Neural progenitor cell (in vitro differentiated cells): ENCODE data around the gene VEZT. TPM values are rescaled to one million over a fixed set of nuclear protein-coding genes. Genes with fewer than 3 reads are reported as not detected.

Experiments
- DNase-seq: peaks from one replicate; pipeline ENCODE4 v3.0.0-alpha.2; 2016; ENCODE audit warnings: low spot score
- H2AFZ ChIP-seq: fragments of 200-600 bp; sonication (generic); replicated peaks from 2 replicates; pipeline ENCODE4 v1.6.1; 2016; ENCODE audit warnings: antibody characterized with exemption
- H3F3A ChIP-seq: fragments of 200-600 bp; sonication (generic); 2 replicates; pipeline ENCODE4 v1.6.1; 2016; ENCODE audit warnings: antibody characterized with exemption, low read depth
- H3K27ac ChIP-seq: fragments of 200-600 bp; sonication (generic); 2 replicates; pipeline ENCODE4 v1.5.1; 2016; ENCODE audit warnings: mild to moderate bottlenecking
- H3K27me3 ChIP-seq: fragments of 200-600 bp; sonication (generic); 2 replicates; pipeline ENCODE4 v1.6.1; 2016; ENCODE audit warnings: mild to moderate bottlenecking, moderate library complexity
- H3K36me3 ChIP-seq: fragments of 200-600 bp; sonication (generic); 2 replicates; pipeline ENCODE4 v1.5.1; 2016
- H3K4me1 ChIP-seq: fragments of 200-600 bp; sonication (generic); 2 replicates; pipeline ENCODE4 v1.6.1; 2016; ENCODE audit warnings: mixed run types
- H3K4me2 ChIP-seq: fragments of 200-600 bp; sonication (generic); 2 replicates; pipeline ENCODE4 v1.6.1; 2016
- H3K4me3 ChIP-seq: fragments of 200-600 bp; sonication (generic); 2 replicates; pipeline ENCODE4 v1.5.1; 2016
- H3K79me2 ChIP-seq: fragments of 200-600 bp; sonication (generic); 2 replicates; pipeline ENCODE4 v1.6.1; 2016; ENCODE audit warnings: low read depth
- H3K9ac ChIP-seq: fragments of 200-600 bp; sonication (generic); 2 replicates; pipeline ENCODE4 v1.6.1; 2016
- H3K9me3 ChIP-seq: fragments of 200-600 bp; sonication (generic); 2 replicates; pipeline ENCODE4 v1.5.1; 2016; ENCODE audit warnings: low read depth
- H4K20me1 ChIP-seq: fragments of 200-600 bp; sonication (generic); 2 replicates; pipeline ENCODE4 v1.6.1; 2016; ENCODE audit warnings: low read depth
- H3K27ac Mint-ChIP-seq: 3 replicates; pipeline ENCODE4 v1.8.0; 2021; ENCODE audit warnings: mixed read lengths
- H3K27me3 Mint-ChIP-seq: 2 replicates; pipeline ENCODE4 v1.8.0; 2022; ENCODE audit warnings: low read depth, mild to moderate bottlenecking, inconsistent platforms, moderate library complexity, mixed read lengths; ENCODE audit not compliant: insufficient read depth
- H3K36me3 Mint-ChIP-seq: 3 replicates; pipeline ENCODE4 v1.8.0; 2021; ENCODE audit warnings: mixed read lengths
- H3K4me1 Mint-ChIP-seq: 3 replicates; pipeline ENCODE4 v1.8.0; 2021; ENCODE audit warnings: mixed read lengths
- H3K4me3 Mint-ChIP-seq: 3 replicates; pipeline ENCODE4 v1.8.0; 2021; ENCODE audit warnings: mild to moderate bottlenecking, moderate library complexity, mixed read lengths
- H3K9me3 Mint-ChIP-seq: 3 replicates; pipeline ENCODE4 v1.8.0; 2020; ENCODE audit warnings: mixed read lengths
- EZH2 ChIP-seq: fragments of 200-600 bp; sonication (generic); IDR thresholded peaks from 2 replicates; pipeline ENCODE4 v1.6.1; 2017; ENCODE audit warnings: antibody characterized with exemption, mild to moderate bottlenecking, moderate library complexity
- EZH2phosphoT487 ChIP-seq: fragments of 200-600 bp; sonication (generic); IDR thresholded peaks from 2 replicates; pipeline ENCODE4 v1.6.1; 2017; ENCODE audit warnings: antibody characterized with exemption
- total RNA-seq: library from RNA; depleted of rRNA; stranded (reverse); fragments of >200 nt; gene quantifications from 2 replicates; pipeline ENCODE4 v1.2.3, GENCODE V29; 2015; ENCODE audit warnings: low replicate concordance
- TF ChIP-seq, protein P1 (sequence below): fragments of 200-600 bp; sonication (generic); IDR thresholded peaks from 2 replicates; pipeline ENCODE4 v1.5.1; 2017; ENCODE audit warnings: antibody characterized with exemption, mild to moderate bottlenecking

Gene VEZT
- total RNA-seq, 1 donor from 2014 or later = 126 TPM

DNA sequence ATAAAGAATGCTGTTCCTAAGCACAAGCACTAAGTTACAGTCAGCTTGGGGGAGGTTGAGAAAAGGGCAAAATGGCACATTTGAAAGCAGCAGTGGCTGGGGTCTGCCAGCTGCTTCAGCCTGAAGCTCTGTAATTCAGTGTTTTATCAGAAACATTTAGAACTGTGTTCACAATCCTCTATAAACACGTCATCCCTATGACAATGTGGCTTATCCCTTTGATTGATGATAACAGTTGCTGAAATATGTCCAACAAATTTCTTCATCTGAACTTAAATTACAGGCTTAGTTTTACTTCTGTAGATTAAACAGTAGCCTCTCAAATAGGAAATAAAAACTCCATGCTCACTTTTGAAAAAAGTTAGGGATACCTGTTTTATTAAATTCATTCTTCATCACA lies 108.8 kb downstream of the VEZT start:
- TF ChIP-seq EZH2phosphoT487 = no peak
- no peak for TF ChIP-seq EZH2
- TF ChIP-seq, protein P1, sequence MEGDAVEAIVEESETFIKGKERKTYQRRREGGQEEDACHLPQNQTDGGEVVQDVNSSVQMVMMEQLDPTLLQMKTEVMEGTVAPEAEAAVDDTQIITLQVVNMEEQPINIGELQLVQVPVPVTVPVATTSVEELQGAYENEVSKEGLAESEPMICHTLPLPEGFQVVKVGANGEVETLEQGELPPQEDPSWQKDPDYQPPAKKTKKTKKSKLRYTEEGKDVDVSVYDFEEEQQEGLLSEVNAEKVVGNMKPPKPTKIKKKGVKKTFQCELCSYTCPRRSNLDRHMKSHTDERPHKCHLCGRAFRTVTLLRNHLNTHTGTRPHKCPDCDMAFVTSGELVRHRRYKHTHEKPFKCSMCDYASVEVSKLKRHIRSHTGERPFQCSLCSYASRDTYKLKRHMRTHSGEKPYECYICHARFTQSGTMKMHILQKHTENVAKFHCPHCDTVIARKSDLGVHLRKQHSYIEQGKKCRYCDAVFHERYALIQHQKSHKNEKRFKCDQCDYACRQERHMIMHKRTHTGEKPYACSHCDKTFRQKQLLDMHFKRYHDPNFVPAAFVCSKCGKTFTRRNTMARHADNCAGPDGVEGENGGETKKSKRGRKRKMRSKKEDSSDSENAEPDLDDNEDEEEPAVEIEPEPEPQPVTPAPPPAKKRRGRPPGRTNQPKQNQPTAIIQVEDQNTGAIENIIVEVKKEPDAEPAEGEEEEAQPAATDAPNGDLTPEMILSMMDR = no peak
- no peak overlapping the region for H3K9ac ChIP-seq
- no peaks in the 10 kb centered on the region for H3K9me3 Mint-ChIP-seq
- no peaks in the 10 kb centered on the region for H3K36me3 ChIP-seq
- H3K4me1 Mint-ChIP-seq = peaks cover 2% of the 10 kb centered on the region
- no peak overlapping the region for H3K4me2 ChIP-seq
- H3K27me3 Mint-ChIP-seq = no peaks in the 10 kb centered on the region
- no peaks in the 10 kb centered on the region for H3F3A ChIP-seq
- H4K20me1 ChIP-seq = no peaks in the 10 kb centered on the region
- no peak for DNase-seq
- no peak overlapping the region for H2AFZ ChIP-seq
- H3K36me3 Mint-ChIP-seq = no peaks in the 10 kb centered on the region
- H3K4me3 Mint-ChIP-seq = no peak overlapping the region
- no peaks in the 10 kb centered on the region for H3K9me3 ChIP-seq
- H3K79me2 ChIP-seq = no peaks in the 10 kb centered on the region
- no peak overlapping the region for H3K4me3 ChIP-seq
- no peak overlapping the region for H3K27ac Mint-ChIP-seq
- no peak overlapping the region for H3K27ac ChIP-seq
- H3K27me3 ChIP-seq = no peaks in the 10 kb centered on the region
- H3K4me1 ChIP-seq = peaks cover 2% of the 10 kb centered on the region

DNA sequence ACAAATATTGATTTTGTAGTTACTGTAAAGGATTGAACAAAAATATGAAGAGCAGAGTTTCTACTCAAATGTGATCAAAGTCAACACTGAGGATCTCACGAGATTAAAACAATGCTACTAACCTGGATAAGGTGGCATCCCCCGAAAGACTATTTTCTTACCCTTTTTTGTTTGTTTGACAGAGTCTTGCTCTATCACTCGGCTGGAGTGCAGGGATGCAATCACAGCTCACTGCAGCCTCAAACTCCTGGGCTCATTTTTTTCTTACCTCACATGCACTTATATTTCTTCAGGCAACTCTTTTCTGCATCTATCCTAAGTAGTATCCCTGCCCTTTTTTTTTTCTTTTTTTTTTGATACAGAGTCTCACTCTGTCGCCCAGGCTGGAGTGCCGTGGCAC lies 109.2 kb downstream of the VEZT start:
- Histone ChIP-seq H3K4me3 (no peak overlapping the region), H3K27ac (no peak overlapping the region), H3K9me3 (no peaks in the 10 kb centered on the region), H4K20me1 (no peaks in the 10 kb centered on the region), H3K9ac (no peak overlapping the region), H3K4me2 (no peak overlapping the region), H3K79me2 (no peaks in the 10 kb centered on the region), H2AFZ (no peak overlapping the region), H3F3A (no peaks in the 10 kb centered on the region), H3K36me3 (no peaks in the 10 kb centered on the region), H3K4me1 (no peaks in the 10 kb centered on the region), H3K27me3 (no peaks in the 10 kb centered on the region)
- Mint-ChIP-seq H3K4me3 (no peak overlapping the region), H3K9me3 (no peaks in the 10 kb centered on the region), H3K36me3 (no peaks in the 10 kb centered on the region), H3K4me1 (peaks cover 2% of the 10 kb centered on the region), H3K27me3 (no peaks in the 10 kb centered on the region), H3K27ac (no peak overlapping the region)
- DNase-seq = no peak
- TF ChIP-seq EZH2phosphoT487 (no peak), EZH2 (no peak)
- TF ChIP-seq, protein P1 = no peak

DNA sequence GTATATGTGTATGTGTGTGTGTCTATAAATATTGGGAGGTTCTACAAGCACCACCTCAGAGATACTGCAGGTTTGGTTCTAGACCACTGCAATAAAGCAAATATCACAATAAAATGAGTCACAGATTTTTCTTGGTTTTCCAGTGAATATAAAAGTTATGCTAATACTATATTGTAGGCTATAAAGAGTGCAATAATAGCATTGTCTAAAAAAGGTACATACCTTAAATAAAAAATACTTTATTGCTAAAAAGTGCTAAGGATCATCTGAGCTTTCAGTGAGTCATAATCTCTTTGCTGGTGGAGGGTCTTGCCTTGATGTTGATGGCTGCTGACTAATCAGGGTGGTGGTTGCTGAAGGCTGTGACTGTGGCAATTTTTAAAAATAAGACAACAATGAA lies 111.1 kb downstream of the VEZT start:
- Histone ChIP-seq H3K79me2 (no peaks in the 10 kb centered on the region), H3K9me3 (no peaks in the 10 kb centered on the region), H3F3A (no peaks in the 10 kb centered on the region), H3K4me2 (no peak overlapping the region), H4K20me1 (no peaks in the 10 kb centered on the region), H3K4me3 (no peak overlapping the region), H3K27ac (no peak overlapping the region), H3K36me3 (no peaks in the 10 kb centered on the region), H3K27me3 (no peaks in the 10 kb centered on the region), H3K9ac (no peak overlapping the region), H3K4me1 (no peaks in the 10 kb centered on the region), H2AFZ (no peak overlapping the region)
- no peak overlapping the region for H3K4me3 Mint-ChIP-seq
- H3K4me1 Mint-ChIP-seq = no peaks in the 10 kb centered on the region
- H3K27me3 Mint-ChIP-seq = no peaks in the 10 kb centered on the region
- H3K36me3 Mint-ChIP-seq = no peaks in the 10 kb centered on the region
- TF ChIP-seq EZH2phosphoT487 = no peak
- no peak for TF ChIP-seq EZH2
- TF ChIP-seq, protein P1 = no peak
- H3K27ac Mint-ChIP-seq = no peak overlapping the region
- DNase-seq = no peak
- no peaks in the 10 kb centered on the region for H3K9me3 Mint-ChIP-seq
